Endometrial microvascular endothelial cells (primary cell): ENCODE measurements around the gene STAG3. TPM values are rescaled to one million over a fixed set of nuclear protein-coding genes. Genes with fewer than 3 reads are reported as not detected.

Experiments used
- in situ Hi-C: cut with HindIII; loops from 2 replicates; pipeline ENCODE4 v1.10.0; 2017; ENCODE audit warnings: low sequenced_read_pairs, low pct_unique_long_range_greater_than_20kb; ENCODE audit errors: inconsistent ontology term
- total RNA-seq: library from RNA; depleted of rRNA; stranded (reverse); fragments of >200 nt; gene quantifications from one replicate; pipeline ENCODE4 v1.2.3, GENCODE V29; 2015; ENCODE audit errors: inconsistent ontology term

STAG3 gene
- total RNA-seq, 1 donor from 2014 or later, result not detected

DNA sequence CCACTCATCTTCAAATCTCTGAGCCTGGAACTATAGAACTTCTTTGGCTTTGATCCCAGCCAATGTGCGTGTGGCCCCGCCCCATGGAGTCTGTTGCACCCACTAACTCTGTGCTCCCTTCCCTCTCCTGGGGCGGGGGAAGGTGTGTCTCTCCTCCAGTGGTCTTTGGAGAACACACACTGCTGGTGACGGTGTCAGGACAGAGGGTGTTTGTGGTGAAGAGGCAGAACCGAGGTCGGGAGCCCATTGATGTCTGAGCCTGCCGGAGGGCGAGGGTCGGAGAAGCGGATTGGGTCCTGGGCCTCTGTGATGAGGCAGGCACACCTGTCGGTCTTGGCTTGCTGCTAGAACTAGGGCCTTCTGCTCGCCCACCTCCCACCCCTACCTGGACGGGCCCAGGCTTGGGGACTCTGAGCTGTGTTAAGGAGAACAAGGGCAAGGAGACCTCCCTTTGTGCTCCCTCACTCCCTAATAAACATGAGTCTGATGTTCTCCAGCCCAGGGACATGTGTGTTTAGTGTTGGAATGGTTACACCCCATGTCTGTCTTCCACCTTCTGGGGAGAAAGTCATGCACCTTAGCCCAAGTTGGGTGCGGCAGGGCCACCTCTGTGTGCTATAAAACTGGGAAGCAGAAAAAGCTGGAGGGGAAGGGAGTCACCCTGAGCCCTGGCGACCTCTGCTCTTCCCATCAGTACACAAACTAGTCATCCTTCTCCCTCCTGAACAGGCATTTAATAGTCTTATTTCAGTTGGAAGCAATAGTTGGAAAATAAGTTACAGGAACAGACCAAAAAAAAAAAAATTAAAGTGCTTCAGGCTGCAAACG lies 23.8 kb upstream of the STAG3 start:
- in situ Hi-C loops, result no loop called here

DNA sequence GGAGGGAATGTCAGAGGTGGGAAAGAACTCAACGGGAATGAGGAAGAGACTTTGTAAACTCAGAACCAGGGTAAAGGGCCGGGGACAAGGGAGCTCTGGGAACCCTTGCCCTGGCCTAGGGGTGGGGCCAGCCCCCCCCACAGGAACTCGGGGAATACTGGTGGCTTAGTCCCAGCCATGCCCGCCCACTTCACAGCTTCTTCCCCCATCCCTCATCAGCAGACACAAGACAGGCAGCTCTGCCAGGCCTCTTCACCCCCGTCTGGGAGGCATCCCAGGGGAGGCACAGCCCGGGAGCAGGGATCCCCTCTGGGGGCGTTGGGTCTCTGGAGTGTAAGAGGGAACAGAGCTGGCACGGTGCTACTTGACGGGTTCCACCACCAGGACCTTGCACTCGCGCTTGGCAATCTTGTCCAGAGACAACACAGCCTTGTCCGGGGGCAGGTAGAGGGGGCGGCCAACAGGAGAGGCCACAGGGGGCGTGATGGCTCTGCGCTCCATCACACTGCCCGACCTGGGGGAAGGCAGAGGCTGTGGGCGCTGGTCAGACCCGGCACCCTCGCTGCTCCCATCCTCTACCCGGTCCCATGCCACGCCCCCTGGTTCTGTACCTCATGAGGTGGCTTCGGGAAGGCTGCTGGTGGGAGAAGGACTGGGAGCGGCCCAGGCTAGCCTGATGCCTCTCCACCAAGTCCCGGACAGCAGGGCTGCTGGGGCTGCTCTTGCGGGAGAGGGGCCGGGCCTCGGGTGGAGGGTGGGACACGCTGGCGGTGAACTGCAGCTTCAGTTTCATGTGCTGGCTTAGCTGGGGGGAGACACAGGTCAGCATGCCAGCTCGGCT lies 22.8 kb upstream of the STAG3 start:
- in situ Hi-C loops, result no loop called here

DNA sequence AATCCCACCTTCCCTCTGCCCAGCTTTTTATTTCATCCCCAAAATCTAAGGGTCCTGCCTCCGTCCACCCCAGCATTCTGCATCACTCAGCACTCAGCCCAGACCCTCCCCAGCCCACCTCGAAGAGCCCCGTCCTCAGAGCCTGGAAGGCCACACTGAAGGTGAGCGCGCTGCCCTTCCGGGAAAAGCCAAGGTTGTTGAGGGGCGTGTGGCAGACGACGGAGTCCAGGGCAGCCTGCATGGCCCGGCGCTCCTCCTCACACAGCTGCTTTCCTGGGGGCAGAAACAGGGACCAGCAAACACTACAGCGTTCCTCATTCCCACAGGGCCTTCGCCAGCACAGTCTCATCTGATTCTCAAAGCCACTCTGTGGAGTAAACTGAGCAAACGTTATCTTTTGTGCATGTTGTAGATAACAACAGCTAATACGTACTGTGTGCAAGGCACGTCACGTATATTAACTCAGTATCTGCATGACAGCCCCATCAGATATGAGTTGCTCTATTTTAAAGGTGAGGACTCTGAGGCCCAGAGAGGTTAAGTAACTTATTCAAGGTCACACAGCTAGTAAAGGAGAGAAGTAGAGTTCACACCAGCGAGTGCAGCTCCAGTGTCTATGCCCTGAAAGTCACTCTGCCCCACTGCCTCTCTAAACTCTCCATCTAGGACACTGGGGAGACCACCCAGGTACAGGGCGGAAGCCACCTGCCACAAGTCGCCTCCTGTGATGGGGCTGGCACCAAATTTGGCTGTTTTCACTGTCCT lies 22.0 kb upstream of the STAG3 start:
- in situ Hi-C loops, result no loop called here

GRCh38 chr7:100156331-100157068 lies 21.2 kb upstream of the STAG3 start:
- in situ Hi-C loops, result no loop called here

DNA sequence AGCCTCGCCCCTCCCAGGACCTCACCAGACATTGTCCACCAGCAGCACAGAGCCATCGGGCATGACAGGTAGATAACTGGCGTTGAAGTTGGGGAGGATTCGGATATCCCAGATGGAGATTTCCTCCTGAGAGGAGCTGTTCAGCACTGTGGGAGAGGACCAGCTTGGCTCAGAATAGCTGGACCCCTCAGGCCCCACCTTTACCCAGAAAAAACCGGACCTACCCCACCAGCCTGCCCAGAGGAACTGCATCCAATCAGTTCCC lies 20.7 kb upstream of the STAG3 start:
- in situ Hi-C loops, result no loop called here

DNA sequence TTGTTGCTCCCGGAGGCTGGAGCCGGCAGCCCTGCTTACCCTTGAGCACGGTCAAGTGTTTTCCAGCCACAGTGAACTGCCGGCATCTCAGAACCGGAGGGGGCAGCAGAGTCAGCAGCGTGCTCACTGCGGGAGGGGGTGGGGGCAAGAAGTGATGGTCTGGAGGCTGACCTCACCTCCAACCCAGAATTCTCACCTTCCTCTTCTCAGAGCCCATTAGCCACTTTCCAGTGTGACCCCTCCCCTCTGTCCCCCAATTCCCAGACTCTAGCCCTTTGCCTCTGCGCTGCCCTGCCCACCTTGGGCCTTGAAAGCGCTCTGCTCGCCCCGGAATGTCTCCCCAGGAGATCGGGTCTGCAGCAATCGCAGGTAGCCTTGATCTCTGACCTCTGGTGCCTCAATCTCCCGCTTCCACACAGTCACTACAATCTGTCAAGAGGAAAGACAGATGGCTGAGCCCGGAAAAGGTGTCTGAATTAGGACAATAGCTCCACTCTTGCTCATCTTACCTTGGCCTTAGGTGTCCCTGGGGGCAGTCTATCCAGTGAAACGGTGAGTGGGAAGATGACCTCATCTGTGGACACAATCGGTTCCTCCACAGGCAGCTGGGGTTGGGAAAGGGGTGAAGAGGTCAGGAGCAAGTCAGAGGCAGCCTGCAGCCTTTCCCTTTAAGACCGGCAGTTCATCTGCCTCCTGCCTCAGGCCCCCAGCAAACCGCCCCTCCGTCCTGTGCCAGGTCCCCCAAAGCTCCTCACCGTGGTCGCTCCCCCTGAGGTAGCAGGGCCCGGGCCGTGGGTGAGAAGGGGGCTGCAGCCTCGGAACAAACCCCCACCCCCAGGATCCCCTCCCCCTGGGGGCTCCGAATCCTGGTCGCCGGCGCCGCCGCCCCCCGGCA lies 20.1 kb upstream of the STAG3 start:
- in situ Hi-C loops, result no loop called here

DNA sequence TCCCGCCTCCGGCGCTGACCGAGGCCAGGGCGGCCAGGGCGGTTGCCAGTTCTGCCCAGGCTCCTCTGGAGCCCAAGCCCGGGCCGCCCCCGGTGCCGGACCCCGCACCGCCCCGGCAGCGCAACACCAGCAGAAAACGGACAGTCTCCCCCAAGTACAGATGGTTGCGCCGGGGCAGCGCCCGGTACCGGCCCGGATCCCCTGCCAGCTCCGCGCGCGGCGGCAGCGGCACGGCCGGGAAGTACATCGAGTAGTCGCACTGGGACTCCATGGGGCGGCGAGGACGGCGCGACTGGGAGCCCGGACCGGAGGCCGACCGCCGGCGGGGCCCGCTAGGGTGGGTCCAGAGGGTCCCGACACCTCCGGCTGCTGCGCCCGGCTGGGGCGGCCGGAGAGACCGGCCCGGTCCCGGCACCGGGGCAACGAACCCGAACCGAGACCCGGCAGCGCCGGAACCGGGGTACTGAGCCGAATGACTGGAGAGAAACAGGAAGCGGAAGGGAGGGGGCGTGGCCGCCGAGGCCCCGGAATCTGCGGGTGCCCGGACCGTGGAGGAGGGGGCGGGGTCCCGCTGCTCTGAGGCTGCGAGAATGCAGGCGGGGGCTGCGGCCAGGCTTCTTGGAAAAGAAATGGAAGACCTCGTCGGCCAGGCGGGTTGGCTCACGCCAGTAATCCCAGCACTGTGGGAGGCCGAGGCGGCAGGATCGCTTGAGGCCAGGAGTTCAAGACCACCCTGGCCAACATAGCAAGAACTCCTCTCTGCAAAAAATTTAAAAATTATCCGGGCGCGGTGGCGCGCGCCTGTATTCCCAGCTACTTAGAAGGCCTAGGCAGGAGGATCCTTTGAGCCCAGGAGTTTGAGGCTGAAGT lies 19.3 kb upstream of the STAG3 start, which contains the start of gene TRAPPC14:
Gene TRAPPC14 (minus strand): TSS at position 495 of the 870 bp plus-strand sequence. CDS start 224 bp downstream, at position 271.
- in situ Hi-C loops, result no loop called here

DNA sequence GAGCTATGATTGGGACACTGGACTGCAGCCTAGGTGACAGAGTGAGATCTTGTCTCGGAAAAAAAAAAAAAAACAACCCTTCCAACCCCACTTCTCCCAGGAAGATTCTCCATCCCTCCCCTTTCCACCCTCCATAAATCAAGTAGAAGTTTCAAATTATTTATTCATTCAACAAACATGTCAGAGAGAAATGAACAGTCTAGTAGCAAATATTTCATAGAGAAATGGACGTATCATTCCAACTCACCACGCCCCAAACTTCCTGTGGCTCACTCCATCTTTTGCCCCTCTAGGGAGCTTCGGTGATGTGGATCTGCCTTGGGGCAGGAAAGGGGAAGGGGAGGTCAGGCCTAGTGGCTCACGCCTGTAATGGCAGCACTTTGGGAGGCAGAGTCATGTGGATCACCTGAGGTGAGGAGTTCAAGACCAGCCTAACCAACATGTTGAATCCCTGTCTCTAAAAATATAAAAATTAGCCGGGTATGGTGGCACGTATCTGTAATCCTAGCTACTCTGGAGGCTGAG lies 18.6 kb upstream of the STAG3 start:
- in situ Hi-C loops, result no loop called here

DNA sequence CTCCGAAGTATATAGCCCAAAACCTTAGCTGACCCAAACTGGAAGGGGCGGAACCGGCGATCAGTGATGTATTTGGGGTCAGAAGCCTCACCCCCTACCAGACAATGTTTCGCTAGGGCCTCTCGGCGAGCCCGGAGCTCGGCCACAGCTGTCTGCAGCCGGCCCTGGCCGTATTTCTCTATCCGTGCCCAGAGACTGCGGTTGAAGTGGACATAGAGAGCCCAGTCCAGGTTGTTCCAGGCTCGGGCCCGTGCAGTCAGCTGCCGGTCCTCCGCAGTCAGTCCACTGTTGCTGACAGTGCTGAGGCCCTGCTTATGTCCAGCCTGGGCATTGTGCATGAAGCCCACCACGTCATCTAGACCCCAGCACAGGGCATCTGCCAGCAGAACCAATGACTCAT lies 17.7 kb upstream of the STAG3 start:
- in situ Hi-C loops, result no loop called here

DNA sequence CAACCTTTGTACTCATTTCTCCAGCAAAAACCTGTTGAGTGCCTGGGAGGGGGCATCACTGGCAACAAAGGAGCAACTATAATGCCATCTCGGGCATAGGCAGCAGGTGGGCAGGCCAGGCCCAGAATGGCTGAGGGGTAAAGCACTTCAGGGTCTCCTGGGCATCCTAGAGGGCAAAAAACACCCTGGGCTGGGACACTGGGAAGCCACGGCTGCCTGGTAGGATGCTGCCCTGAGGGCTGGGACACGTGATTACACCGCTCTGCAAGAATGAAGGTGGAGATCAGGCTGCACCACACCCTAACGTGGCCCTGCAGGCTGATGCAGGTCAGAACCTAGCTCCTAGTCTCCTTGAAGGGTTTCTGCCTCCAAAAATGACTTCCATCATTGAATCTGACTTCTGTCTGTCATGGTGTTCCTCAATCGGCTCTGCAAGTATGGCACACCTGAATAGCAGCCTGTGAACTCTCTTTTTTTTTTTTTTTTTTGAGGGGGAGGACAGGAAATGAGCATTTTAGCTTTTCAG lies 14.6 kb upstream of the STAG3 start:
- in situ Hi-C loops, result no loop called here

- in situ Hi-C loops, result no loop called here
These were observed 13.8 kb upstream of the STAG3 start for GRCh38 chr7:100163871-100164270.

- in situ Hi-C loops, result no loop called here
These were observed 11.3 kb upstream of the STAG3 start for GRCh38 chr7:100166317-100166940.

GRCh38 chr7:100166970-100167911 lies 10.5 kb upstream of the STAG3 start:
- in situ Hi-C loops, result no loop called here

- in situ Hi-C loops, result no loop called here
These were observed 9.8 kb upstream of the STAG3 start for GRCh38 chr7:100167912-100168323.

DNA sequence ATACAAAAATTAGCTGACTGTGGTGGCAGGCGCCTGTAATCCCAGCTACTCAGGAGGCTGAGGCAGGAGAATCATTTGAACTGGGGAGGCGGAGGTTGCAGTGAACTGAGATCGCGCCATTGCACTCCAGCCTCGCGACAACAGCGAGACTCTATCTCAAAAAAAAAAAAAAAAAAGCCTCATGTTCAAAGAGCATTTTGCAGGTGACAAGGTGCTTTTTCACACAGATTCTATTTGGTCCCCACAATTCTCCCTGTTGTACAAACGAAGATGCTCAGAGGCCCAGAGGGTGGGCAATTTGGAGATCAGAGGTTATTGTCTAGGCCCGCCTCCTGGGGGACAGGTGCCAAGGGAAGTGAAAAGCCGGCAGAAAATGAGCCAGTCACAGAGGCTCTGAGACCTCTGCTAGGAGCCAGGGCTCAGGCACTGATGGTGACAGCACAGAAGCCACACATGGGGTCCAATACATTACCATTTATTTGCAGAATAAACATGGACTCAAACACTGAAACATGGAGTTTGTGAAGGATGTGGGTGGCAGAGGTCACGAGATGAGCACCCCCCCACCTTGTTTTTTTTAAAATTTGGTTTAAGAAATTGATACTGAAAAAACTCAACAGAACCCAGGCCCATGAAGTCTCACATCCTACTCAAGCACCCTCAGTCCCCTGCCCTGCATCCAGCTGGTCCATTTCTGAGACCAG lies 8.4 kb upstream of the STAG3 start:
- in situ Hi-C loops, result no loop called here
